Left lung (tissue), 10 donors: Measurements from ENCODE around the gene XPC. TPM values are rescaled to one million over a fixed set of nuclear protein-coding genes. Genes with fewer than 3 reads are reported as not detected.
"Not testable (repeated sequence)": the region's sequence is repeated elsewhere in the genome, so short reads cannot be mapped to it uniquely, and the experiment has no call there.

Experiments
- ATAC-seq: fragments of 200-7000 bp; cut with Tn5 transposase; one replicate; pipeline ENCODE4 v1.9.1; 2020; ENCODE audit warnings: moderate library complexity
- DNase-seq, 4 donors: peaks; one replicate each; pipeline ENCODE4 v3.0.0-alpha.2; 2013 to 2020
- H3K27ac ChIP-seq, 2 donors: fragments of 200-600 bp; sonication (generic) in 1 of 2; one replicate each; pipeline versions ENCODE4 v1.5.0 to v1.8.0; 2020 to 2021
- H3K27me3 ChIP-seq, 2 donors: fragments of 200-600 bp; sonication (generic) in 1 of 2; one replicate each; pipeline versions ENCODE4 v1.5.0 to v1.8.0; 2020 to 2021
- H3K36me3 ChIP-seq, 2 donors: fragments of 200-600 bp; sonication (generic) in 1 of 2; one replicate each; pipeline versions ENCODE4 v1.5.0 to v1.8.0; 2020 to 2021
- H3K4me1 ChIP-seq, 2 donors: fragments of 200-600 bp; one replicate each; pipeline ENCODE4 v1.8.0; 2021
- H3K4me3 ChIP-seq, 2 donors: fragments of 200-600 bp; sonication (generic) in 1 of 2; one replicate each; pipeline versions ENCODE4 v1.5.0 to v1.8.0; 2020 to 2021; ENCODE audit warnings: mild to moderate bottlenecking in 1 of 2
- H3K9me3 ChIP-seq, 2 donors: fragments of 200-600 bp; sonication (generic) in 1 of 2; one replicate each; pipeline versions ENCODE4 v1.5.0 to v1.8.0; 2020 to 2021
- intact Hi-C, 2 donors: fragments of 100-400 bp; cut with DNase I; formaldehyde crosslinking; loops; one replicate each; pipeline versions ENCODE4 v1.11.2 to v1.14.2; 2022
- polyA plus RNA-seq, 6 donors: library from polyadenylated mRNA; unstranded; fragments of 120-200 nt; gene quantifications; one replicate each; pipeline ENCODE4 v1.2.1, GENCODE V29; 2013; ENCODE audit not compliant: insufficient read length in 6 of 6
- total RNA-seq, 2 donors: library from RNA; stranded (reverse); fragmentation: NEBNext Ultra II Directional; extraction: Animal tissue kit (Norgen Biotek cat#: 25700); gene quantifications; one replicate each; pipeline ENCODE4 v1.2.1, GENCODE V29; 2021
- TF ChIP-seq, protein P1 (sequence below), 2 donors: fragments of 200-600 bp; sonication (generic) in 1 of 2; IDR thresholded peaks; one replicate each; pipeline versions ENCODE4 v1.5.0 to v1.8.0; 2021; ENCODE audit warnings: antibody characterized with exemption in 2 of 2
- donor health status: DM: no; HTN: yes; CAD: no.
- donor health status: DM: no; HTN: no; CAD: no.

Gene XPC
- total and polyA plus RNA-seq, 8 donors: 23.9 to 47.6 (median 43.2) TPM

DNA sequence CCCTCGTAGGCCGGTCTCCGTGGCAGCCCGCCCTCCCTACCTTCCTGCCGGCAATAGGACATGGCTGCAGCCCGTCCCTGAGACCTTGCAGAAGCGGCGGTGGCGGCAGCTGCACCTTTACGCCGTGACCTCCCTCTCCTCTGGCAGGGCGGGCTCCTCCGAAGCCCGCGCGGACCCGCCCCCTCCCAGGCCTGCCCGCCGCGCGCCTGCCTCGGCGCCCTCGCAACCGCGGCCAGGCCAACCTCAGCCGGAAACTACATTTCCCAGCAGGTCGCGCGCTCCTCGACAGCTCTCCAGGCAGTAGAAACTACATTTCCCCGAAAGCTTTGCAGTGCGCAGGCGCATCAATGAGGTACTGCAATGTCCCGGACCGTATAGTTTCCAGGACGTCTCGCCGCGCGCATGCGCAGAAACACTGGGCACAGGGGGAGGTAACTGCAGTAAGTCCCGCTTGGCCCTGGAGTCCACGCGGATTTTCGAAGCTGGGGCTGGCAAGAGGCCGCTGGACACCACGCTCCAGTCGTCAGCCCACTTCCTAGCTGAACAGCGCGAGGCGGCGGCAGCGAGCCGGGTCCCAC, 53.7 kb downstream of the XPC start, which contains the start of the genes CHCHD4 and TMEM43:
TSS of gene CHCHD4 (minus strand) at position 256 of the 578 bp plus-strand sequence. CDS start at position 62, 194 bp downstream.
TSS of gene TMEM43 (plus strand) at position 438 of the 578 bp plus-strand sequence. CDS start 142 bp downstream, outside the sequence.
- peak within 1 kb of the TSS; percentile 94 to 97 for H3K27ac ChIP-seq
- peaks cover 19 to 41% of the 10 kb centered on the region in 2 donors for H3K4me1 ChIP-seq
- DNase-seq (peak; percentile 99 to 100 (median 100)), ATAC-seq (peak; percentile 86)
- H3K9me3 ChIP-seq: no peaks in the 10 kb centered on the region
- peak within 1 kb of the TSS; percentile 89 to 96 for H3K4me3 ChIP-seq
- H3K36me3 ChIP-seq: peaks cover 2 to 34% of the 10 kb centered on the region in 2 donors
- intact Hi-C loops: no loop called here
- H3K27me3 ChIP-seq: no peaks in the 10 kb centered on the region
- TF ChIP-seq, protein P1, sequence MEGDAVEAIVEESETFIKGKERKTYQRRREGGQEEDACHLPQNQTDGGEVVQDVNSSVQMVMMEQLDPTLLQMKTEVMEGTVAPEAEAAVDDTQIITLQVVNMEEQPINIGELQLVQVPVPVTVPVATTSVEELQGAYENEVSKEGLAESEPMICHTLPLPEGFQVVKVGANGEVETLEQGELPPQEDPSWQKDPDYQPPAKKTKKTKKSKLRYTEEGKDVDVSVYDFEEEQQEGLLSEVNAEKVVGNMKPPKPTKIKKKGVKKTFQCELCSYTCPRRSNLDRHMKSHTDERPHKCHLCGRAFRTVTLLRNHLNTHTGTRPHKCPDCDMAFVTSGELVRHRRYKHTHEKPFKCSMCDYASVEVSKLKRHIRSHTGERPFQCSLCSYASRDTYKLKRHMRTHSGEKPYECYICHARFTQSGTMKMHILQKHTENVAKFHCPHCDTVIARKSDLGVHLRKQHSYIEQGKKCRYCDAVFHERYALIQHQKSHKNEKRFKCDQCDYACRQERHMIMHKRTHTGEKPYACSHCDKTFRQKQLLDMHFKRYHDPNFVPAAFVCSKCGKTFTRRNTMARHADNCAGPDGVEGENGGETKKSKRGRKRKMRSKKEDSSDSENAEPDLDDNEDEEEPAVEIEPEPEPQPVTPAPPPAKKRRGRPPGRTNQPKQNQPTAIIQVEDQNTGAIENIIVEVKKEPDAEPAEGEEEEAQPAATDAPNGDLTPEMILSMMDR (IDR thresholded peaks at IDR 0.05): no peak

DNA sequence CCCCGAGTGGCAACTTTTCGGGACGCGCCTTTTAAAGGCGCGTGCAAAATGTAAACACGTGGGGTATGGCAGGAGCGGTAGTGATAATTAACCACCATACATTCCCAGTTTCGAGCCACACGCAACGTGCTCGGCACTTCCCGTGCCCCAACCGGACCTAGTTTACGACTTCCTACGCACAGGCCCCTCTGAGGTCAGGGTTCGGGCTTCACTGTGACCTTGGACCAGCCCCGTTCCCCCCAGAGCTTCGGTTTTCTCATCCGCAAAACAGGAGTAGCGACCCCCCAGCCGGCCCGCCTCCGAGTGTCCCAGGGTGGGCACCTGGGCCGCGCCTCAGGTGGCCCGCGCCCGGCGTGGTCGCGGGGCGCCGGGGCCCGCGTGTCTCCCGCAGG, 54.2 kb downstream of the XPC start:
- TF ChIP-seq, protein P1 (IDR thresholded peaks at IDR 0.05): no peak
- Histone ChIP-seq H3K4me3 (peak overlapping the region; percentile 89 to 96), H3K27me3 (no peaks in the 10 kb centered on the region), H3K36me3 (peaks cover 0 to 29% of the 10 kb centered on the region in 2 donors), H3K27ac (peak overlapping the region; percentile 94 to 97), H3K4me1 (peaks cover 19 to 41% of the 10 kb centered on the region in 2 donors), H3K9me3 (no peaks in the 10 kb centered on the region)
- ATAC-seq (peak; percentile 36), DNase-seq (peak in 3 of 4 donors; percentile 31 to 78 (median 44))
- intact Hi-C loops: no loop called here

DNA sequence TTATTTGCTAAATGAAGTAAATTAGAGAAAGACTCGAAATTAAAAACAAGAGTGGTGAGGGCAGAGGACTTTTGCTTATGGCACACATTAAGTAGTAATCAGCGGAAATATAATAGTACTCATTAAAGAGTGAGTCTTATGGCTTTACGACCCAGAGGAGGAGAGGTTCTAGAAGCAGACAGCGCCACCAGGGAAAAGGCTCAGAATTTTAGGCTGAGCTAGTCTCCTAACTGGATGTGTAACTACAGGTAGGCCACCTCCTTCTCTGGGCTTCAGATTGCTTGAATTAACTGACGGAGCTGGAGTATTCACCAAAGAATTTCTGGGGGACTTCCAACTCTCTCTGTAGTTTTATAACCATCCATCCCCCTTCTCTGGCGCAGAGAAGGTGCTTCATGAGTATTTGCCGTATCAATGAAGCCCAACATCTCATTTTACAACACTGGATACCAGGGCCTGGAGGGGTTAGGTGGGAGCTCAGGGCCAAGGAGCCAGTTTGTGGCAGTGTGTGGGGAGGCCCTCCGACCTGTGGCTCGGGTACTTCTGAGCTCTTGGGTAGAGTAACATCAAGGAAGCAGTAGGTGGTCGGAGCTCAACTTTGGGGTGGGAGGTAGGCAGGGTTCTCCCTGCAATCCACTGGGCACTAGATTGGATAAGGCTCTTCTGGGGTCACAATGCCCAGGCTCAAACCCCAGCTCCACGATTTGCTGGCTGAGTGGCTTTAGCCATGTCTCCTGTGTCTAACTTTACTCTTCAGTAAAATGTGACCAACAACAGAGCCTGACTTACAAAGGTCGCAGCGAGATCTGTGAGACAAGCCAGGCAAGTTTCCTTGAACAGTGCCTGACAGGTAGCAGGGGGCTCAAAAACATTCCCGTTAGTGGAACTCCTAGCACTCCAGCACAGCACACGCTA, 54.8 kb downstream of the XPC start:
- peak overlapping the region; percentile 94 to 97 for H3K27ac ChIP-seq
- peak overlapping the region; percentile 89 to 96 for H3K4me3 ChIP-seq
- H3K36me3 ChIP-seq: peaks cover 0 to 22% of the 10 kb centered on the region in 2 donors
- intact Hi-C loops: no loop called here
- peaks cover 19 to 41% of the 10 kb centered on the region in 2 donors for H3K4me1 ChIP-seq
- TF ChIP-seq, protein P1 (IDR thresholded peaks at IDR 0.05): no peak
- no peaks in the 10 kb centered on the region for H3K27me3 ChIP-seq
- no peaks in the 10 kb centered on the region for H3K9me3 ChIP-seq
- ATAC-seq (no peak), DNase-seq (peak in 1 of 4 donors; percentile 33)

DNA sequence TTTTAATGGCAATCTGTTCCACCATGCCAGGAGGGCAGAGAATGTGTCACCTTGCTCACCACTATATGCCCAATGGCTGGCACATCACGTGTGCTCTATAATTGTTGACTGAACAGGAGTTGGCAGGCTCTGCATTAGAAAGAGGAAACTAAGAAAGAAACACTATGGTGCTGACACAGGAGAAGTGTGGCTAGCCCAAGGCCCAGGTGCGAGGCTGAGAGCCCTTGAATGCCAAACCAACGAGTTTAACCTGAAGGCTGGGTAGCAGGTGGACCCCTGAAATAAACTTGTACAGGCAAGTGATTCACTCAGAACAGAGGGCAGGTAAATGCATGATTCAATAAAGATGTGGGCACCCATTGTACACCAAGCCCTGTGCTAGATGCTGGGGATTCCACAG, 56.1 kb downstream of the XPC start:
- Histone ChIP-seq H3K4me3 (no peak overlapping the region), H3K36me3 (peaks cover 0 to 9% of the 10 kb centered on the region in 2 donors), H3K27me3 (no peaks in the 10 kb centered on the region), H3K9me3 (no peaks in the 10 kb centered on the region), H3K4me1 (peaks cover 19 to 39% of the 10 kb centered on the region in 2 donors), H3K27ac (no peak overlapping the region)
- intact Hi-C loops: no loop called here
- TF ChIP-seq, protein P1 (IDR thresholded peaks at IDR 0.05): no peak
- DNase-seq (no peak), ATAC-seq (no peak)

DNA sequence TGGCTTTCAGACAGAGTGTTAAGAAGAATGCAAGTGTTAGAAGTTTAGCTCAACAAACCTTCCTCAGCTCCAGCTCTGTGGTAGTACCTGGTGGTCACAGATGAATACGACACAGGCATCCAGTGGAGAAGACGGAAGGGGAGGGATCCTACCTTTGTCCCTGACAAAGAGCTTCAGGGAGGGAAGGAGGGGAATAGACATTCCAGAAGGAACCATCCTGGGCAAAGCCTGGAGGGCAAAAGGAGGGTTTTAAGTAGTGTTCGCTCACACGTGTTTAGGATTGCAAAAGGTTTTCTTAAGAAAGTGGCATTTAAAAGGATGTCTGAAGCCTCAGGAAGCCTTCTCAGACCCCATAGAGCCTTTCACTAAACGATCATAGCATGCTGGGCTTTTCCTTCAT, 56.5 kb downstream of the XPC start:
- Histone ChIP-seq H3K9me3 (no peaks in the 10 kb centered on the region), H3K27ac (no peak overlapping the region), H3K27me3 (no peaks in the 10 kb centered on the region), H3K4me1 (peaks cover 18 to 34% of the 10 kb centered on the region in 2 donors), H3K36me3 (peaks cover 0 to 6% of the 10 kb centered on the region in 2 donors), H3K4me3 (no peak overlapping the region)
- TF ChIP-seq, protein P1 (IDR thresholded peaks at IDR 0.05): no peak
- DNase-seq (no peak), ATAC-seq (no peak)
- intact Hi-C loops: no loop called here

DNA sequence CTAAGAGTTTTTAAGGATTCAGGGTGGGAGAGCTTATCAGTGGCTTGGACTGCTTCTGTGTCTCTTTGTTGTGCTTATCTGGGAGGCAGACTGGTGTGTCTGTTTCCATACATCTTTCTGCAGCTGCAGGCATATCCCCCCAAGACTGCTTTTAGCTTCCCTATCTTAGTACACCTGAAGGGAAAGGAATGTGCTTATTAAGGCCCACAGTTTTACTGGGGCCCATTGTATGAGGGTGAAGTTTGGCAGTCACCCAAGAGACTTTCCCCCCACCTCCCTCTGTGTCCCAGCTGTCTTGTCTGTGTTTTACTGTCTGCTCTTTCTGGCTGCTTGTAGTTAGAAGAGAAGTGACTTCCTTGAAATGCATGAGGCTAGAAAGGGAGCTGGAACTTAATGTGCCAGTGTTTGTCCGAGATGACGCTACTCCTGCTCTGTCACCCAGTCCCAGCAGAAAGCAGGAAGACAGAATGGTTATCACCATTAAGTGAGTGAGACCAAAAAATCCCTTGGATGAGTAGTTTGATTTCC, 57.4 kb downstream of the XPC start:
- H3K4me1 ChIP-seq: peaks cover 11 to 26% of the 10 kb centered on the region in 2 donors
- ATAC-seq, H3K27ac ChIP-seq, intact Hi-C loops, H3K27me3 ChIP-seq, H3K4me3 ChIP-seq, H3K9me3 ChIP-seq, DNase-seq: not testable (repeated sequence)
- peaks cover 0 to 11% of the 10 kb centered on the region in 2 donors for H3K36me3 ChIP-seq
